Fibroblast of the aortic adventitia (primary cell): ENCODE results near the gene RABGAP1L. TPM values are rescaled to one million over a fixed set of nuclear protein-coding genes. Genes with fewer than 3 reads are reported as not detected.

ENCODE experiments used
- DNase-seq: peaks from one replicate; pipeline ENCODE4 v3.0.0-alpha.2; 2010; ENCODE audit warnings: low read depth
- H3K4me3 ChIP-seq: 2 replicates; pipeline ENCODE4 v1.5.1; 2011; ENCODE audit warnings: low read depth, mild to moderate bottlenecking, control low read depth, low read length, moderate library complexity
- total RNA-seq: library from RNA; depleted of rRNA; stranded (reverse); fragments of >200 nt; gene quantifications from 2 replicates; pipeline ENCODE4 v1.2.3, GENCODE V29; 2012; ENCODE audit warnings: low replicate concordance
- TF ChIP-seq, protein P1 (sequence below): IDR thresholded peaks from 2 replicates; pipeline ENCODE4 v1.5.1; 2011; ENCODE audit warnings: mild to moderate bottlenecking, low read length, control low read depth, inconsistent platforms; ENCODE audit not compliant: insufficient read depth

The RABGAP1L gene
- total RNA-seq, 1 donor, result 39.9 TPM

DNA sequence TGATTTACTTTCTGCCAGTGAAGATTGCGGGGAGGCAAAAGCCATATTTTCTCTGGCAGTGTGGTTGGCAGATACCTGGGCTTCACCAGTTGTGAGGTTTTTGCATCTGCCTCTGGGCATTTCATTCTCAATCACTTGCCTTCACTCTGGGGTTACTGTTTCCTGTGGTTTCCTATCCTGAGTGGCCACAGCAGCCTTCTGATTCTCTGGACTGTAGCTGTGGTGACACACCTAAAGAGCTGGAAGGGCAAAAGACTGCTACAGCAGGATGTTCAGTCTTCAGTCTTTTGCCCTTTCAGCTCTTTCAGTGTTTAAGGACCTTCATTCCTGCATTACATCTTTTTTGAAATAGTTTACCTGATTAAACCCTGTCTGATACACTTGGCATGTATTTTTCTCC, 237.9 kb downstream of the RABGAP1L start:
- DNase-seq, result no peak
- TF ChIP-seq, protein P1, sequence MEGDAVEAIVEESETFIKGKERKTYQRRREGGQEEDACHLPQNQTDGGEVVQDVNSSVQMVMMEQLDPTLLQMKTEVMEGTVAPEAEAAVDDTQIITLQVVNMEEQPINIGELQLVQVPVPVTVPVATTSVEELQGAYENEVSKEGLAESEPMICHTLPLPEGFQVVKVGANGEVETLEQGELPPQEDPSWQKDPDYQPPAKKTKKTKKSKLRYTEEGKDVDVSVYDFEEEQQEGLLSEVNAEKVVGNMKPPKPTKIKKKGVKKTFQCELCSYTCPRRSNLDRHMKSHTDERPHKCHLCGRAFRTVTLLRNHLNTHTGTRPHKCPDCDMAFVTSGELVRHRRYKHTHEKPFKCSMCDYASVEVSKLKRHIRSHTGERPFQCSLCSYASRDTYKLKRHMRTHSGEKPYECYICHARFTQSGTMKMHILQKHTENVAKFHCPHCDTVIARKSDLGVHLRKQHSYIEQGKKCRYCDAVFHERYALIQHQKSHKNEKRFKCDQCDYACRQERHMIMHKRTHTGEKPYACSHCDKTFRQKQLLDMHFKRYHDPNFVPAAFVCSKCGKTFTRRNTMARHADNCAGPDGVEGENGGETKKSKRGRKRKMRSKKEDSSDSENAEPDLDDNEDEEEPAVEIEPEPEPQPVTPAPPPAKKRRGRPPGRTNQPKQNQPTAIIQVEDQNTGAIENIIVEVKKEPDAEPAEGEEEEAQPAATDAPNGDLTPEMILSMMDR, result no peak
- H3K4me3 ChIP-seq, result no peak overlapping the region

DNA sequence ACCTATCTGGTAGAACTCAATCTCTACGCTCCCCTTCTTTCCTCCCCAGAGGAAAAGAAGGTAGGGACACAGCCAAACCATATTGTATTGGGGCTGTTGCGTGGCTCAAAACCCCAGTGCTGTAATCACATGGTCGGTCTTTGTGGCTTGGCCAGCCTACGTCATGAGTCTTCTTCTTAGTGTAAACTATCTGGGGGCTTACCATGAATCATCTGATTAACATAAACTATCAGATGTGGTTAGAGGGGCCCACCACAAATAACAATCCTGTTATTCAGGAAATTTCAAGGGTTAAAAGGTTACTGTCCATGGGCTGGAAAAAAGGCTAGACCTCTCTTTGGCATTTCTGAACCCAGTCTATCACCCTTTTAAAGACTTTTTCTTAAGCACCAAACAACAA, 238.9 kb downstream of the RABGAP1L start:
- H3K4me3 ChIP-seq, result no peak overlapping the region
- TF ChIP-seq, protein P1, result no peak
- no peak for DNase-seq

DNA sequence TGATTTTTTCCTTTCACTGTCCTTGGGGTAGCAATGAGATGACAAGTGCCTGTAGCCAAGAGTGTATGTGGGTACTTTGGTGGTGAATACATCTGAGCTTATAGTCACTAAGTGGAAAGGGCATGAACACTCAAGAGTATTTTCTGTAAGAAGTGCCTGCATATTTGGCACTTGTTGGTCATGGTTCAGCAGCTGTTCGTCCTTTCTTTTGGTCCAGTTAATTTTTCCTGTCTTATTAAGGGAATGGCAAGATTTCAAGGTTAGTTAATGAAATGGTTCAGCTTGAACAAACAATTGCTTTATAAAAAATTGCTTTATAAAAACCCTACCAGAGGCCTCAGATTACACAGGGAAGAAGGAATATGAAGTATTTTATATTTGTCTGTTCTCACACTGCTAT, 239.9 kb downstream of the RABGAP1L start:
- no peak for DNase-seq
- TF ChIP-seq, protein P1, result no peak
- H3K4me3 ChIP-seq, result no peak overlapping the region

DNA sequence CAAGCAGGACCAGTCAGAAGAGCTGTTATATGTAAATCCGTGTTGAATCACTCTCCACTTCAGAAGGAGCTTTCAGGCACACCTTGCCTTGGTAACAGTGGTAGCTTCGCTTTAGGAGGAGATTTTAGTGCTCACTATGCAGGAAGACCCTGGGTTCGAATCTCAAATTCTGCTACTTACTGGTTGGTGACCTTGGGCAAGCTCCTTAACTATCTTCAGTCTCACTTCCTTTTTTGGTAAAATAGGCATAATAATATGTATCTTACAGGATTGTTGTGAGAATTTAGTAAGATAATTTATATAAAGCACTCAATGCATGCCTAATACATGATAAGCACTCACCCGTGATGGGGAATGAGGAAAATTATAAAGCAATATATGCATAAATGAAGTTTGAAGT, 241.8 kb downstream of the RABGAP1L start:
- no peak overlapping the region for H3K4me3 ChIP-seq
- TF ChIP-seq, protein P1, result no peak
- no peak for DNase-seq

DNA sequence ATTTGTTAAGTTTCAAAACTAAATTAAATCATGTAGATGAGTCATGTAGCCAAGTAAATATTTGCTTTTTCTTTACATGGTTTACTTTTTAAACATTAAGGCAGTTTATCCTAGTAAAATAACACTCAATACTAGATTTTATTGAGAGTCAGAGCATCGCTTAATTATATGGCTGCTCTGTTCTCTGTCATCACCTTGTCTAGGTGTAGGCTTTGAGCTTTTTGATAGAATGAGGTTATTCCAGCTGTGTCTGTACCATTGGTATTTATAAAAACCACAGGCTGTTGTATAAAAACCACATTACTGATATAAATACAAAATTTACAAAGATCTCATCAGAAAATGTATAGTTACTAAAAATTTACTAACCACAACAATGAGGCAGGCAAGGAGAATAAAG, 245.9 kb downstream of the RABGAP1L start:
- no peak for DNase-seq
- no peak overlapping the region for H3K4me3 ChIP-seq
- TF ChIP-seq, protein P1, result no peak

DNA sequence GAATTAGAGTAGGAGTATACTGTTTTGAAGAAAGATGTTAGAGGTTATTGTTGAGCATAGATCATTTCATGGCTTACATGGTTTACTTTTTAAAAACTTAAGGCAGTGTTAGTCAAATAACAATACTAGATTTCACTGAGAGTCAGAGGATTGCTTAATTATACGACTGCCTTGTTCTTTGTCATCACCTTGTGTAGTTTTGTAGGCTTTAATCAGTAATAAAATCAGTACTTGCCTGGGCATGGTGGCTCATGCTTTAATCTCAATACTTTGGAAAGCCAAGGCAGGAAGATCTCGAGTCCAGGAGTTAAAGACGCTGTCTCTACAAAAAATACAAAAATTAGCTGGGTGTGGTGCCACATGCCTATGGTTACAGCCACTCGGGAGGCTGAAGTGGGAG, 247.1 kb downstream of the RABGAP1L start:
- TF ChIP-seq, protein P1, result no peak

DNA sequence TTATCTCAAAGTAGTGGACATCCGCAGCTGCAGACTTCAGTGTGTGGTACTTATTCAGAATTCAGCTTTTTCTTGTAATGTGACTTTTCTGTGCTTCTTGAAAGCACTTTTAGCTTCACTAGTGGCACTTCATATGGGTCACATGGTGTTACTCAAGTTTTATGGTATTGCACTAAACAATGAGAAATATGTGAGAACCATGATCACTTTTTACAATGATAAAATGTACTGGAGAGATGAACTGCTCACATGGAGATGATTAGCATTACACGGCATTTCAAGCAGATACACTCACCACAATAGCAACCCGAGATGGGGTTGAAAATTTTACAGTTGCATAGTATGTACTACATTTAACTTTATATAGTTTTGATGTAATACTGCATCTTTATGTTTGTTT, 248.3 kb downstream of the RABGAP1L start:
- H3K4me3 ChIP-seq, result no peak overlapping the region
- DNase-seq, result no peak
- TF ChIP-seq, protein P1, result no peak

More for the DNA sequence above, 247.1 kb downstream of the RABGAP1L start:
- no peak for DNase-seq
- no peak overlapping the region for H3K4me3 ChIP-seq
